ENCODE data around the gene CMC2.

GRCh38 chr16:80971819-80972218 lies 34.9 kb downstream of the CMC2 start:
- TF ChIP-seq POLR2A (IDR thresholded peaks at IDR 0.05; ENCODE audit: low read length) (no peak), GATA1 (IDR thresholded peaks at IDR 0.05; ENCODE audit: low read depth, low read length) (no peak)
